ENCODE measurements around the gene DNAJC21. TPM values are rescaled to one million over a fixed set of nuclear protein-coding genes. Genes with fewer than 3 reads are reported as not detected.

The DNAJC21 gene
- total RNA-seq, 2 experiments from 2014 or later: 60.3 to 62.3 TPM

GRCh38 chr5:34986965-34987364 is 57.6 kb downstream of the DNAJC21 start:
- ChIA-PET POLR2A (no interaction called here), CTCF (no interaction called here)
- DNase-seq: no peak
- intact Hi-C loops (cut with micrococcal nuclease): no loop called here
- Mint-ChIP-seq H3K36me3 (peaks cover 3% of the 10 kb centered on the region), H3K4me1 (ENCODE audit: low read depth) (no peaks in the 10 kb centered on the region), H3K9me3 (peaks cover 21% of the 10 kb centered on the region), H3K27me3 (peaks cover 26% of the 10 kb centered on the region), H3K4me3 (no peak overlapping the region), H3K27ac (no peak overlapping the region)

- Mint-ChIP-seq H3K36me3 (peaks cover 2% of the 10 kb centered on the region), H3K4me3 (no peak overlapping the region), H3K9me3 (peaks cover 12% of the 10 kb centered on the region), H3K4me1 (ENCODE audit: low read depth) (no peaks in the 10 kb centered on the region), H3K27me3 (peaks cover 30% of the 10 kb centered on the region), H3K27ac (no peak overlapping the region)
- intact Hi-C loops (cut with micrococcal nuclease): no loop called here
- CTCF ChIA-PET: interaction anchor here (0.9 kb wide), 1 partner anchor 12 kb away, joined by 3 read pairs; no protein-coding TSS in a partner anchor
- POLR2A ChIA-PET: no interaction called here
- no peak for DNase-seq
Observed at GRCh38 chr5:34991486-34992238, 62.3 kb downstream of the DNAJC21 start.

DNA sequence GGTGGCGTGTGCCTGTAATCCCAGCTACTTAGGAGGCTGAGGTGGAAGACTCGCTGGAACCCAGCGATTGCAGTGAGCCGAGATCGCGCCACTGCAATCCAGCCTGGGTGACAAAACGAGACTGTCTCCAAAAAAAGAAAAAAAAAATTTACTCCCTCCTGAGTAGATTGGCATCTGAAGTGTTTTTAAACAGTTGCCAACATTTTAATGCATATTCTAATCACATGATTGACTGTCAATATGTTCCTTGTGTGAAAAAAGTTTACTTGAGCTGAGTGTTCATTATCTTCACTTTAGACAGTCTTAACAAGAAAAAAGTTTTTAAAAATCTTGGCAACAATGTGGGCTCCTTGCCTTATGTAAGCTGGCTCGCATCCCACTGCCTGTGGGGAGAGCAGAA is 64.6 kb downstream of the DNAJC21 start:
- Mint-ChIP-seq H3K27ac (no peak overlapping the region), H3K36me3 (no peaks in the 10 kb centered on the region), H3K27me3 (peaks cover 17% of the 10 kb centered on the region), H3K9me3 (no peaks in the 10 kb centered on the region), H3K4me1 (ENCODE audit: low read depth) (no peaks in the 10 kb centered on the region), H3K4me3 (no peak overlapping the region)
- CTCF ChIA-PET: interaction anchor here (1.3 to 1.6 kb wide), 2 partner anchors 8 to 9 kb away, joined by 5 to 12 read pairs; no protein-coding TSS in a partner anchor
- no peak for DNase-seq
- POLR2A ChIA-PET: no interaction called here
- intact Hi-C loops (cut with micrococcal nuclease): no loop called here

DNA sequence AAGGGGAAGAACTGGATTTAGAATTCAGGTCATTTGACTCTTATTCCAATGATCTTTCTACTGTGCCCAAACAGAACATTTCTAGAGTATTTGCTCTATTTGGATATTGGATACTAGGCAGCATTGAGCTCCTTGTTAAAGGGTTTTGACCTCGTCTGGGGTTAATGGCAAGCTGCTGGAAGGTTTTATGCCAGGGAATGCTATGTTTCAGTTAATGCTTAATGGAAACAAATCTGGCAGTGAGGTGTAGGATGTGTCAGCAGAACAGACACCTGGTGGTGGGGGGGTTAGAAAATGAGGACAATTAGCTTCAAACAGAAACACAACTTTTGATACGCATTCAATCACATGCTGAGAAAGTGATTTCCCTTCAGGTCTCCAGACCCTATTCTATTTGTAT is 66.9 kb downstream of the DNAJC21 start:
- intact Hi-C loops (cut with micrococcal nuclease): no loop called here
- Mint-ChIP-seq H3K27me3 (peaks cover 12% of the 10 kb centered on the region), H3K4me3 (no peak overlapping the region), H3K27ac (no peak overlapping the region), H3K9me3 (no peaks in the 10 kb centered on the region), H3K4me1 (ENCODE audit: low read depth) (no peaks in the 10 kb centered on the region), H3K36me3 (no peaks in the 10 kb centered on the region)
- no peak for DNase-seq
- ChIA-PET CTCF (no interaction called here), POLR2A (interaction anchor here (0.6 kb wide), 1 partner anchor 20 kb away, joined by 3 read pairs; no protein-coding TSS in a partner anchor)

DNA sequence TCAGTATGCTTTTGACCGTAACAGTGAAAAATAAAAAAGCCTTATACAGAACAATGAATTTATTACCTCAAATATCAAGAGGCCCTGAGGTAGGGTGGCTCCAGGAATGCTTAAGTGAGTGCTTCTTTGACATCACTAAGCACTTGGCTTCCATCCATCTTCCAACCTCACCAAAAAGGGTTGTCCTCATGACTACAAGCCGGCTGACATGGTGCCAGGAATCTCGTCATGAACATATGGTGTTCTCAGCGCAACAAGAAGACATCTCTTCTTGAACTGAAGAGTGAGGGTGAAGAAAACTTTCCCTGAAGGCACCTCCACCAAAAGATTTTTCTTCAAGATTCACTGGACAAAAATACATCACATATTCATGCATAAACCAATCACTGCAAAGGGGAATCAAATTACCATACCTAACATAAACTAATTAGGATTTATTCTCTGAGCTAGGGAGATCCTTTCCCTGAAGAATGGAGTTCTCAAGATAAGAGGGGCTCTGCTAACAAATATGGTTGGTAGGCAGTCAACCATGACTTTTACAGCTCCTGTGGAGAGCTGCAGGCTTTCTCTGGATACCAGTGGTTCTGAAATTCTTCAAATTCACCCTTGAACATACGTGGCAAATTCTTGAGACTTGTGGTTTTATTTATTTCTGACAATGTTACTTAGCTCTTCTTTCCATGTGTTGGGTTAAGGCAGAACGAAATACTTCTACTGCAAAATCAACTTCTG is 68.9 kb downstream of the DNAJC21 start:
- no peak for DNase-seq
- ChIA-PET POLR2A (no interaction called here), CTCF (no interaction called here)
- intact Hi-C loops (cut with micrococcal nuclease): no loop called here
- Mint-ChIP-seq H3K36me3 (no peaks in the 10 kb centered on the region), H3K9me3 (no peaks in the 10 kb centered on the region), H3K4me3 (no peak overlapping the region), H3K27ac (no peak overlapping the region), H3K4me1 (ENCODE audit: low read depth) (no peaks in the 10 kb centered on the region), H3K27me3 (peaks cover 13% of the 10 kb centered on the region)

DNA sequence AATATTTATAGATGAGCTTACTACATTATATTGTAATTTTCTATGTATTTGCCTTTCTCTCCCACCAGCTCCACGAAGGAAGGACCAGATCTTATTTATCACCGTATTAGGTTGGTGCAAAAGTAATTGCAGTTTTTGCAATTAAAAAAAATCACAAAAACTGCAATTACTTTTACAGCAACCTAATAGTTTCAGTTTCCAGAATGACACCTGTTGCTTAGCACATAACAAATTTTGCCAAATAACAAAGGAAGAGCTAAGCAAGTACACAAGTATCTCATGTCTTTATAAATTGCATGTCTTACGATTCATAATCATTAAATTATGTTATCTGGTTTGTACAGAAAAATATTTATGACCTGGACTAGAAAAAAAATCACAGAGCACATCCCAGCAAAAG is 72.5 kb downstream of the DNAJC21 start:
- ChIA-PET CTCF (interaction anchor here (0.7 to 4.5 kb wide), 6 partner anchors 9 to 528 kb away, joined by 3 to 52 read pairs (median 10); no protein-coding TSS in a partner anchor), POLR2A (no interaction called here)
- Mint-ChIP-seq H3K27ac (no peak overlapping the region), H3K4me3 (no peak overlapping the region), H3K27me3 (peaks cover 27% of the 10 kb centered on the region), H3K36me3 (no peaks in the 10 kb centered on the region), H3K9me3 (no peaks in the 10 kb centered on the region), H3K4me1 (ENCODE audit: low read depth) (no peaks in the 10 kb centered on the region)
- intact Hi-C loops (cut with micrococcal nuclease): loop anchor here (2.0 kb wide), 2 partner anchors 87 to 527 kb away; partner anchors contain the start of genes BRIX1 and RAD1
- DNase-seq: no peak

GRCh38 chr5:35002459-35002858 is 73.1 kb downstream of the DNAJC21 start:
- Mint-ChIP-seq H3K36me3 (no peaks in the 10 kb centered on the region), H3K9me3 (no peaks in the 10 kb centered on the region), H3K27me3 (peaks cover 28% of the 10 kb centered on the region), H3K27ac (no peak overlapping the region), H3K4me3 (no peak overlapping the region), H3K4me1 (ENCODE audit: low read depth) (no peaks in the 10 kb centered on the region)
- ChIA-PET CTCF (interaction anchor here (0.7 to 4.5 kb wide), 7 partner anchors 9 to 528 kb away, joined by 3 to 52 read pairs (median 9); no protein-coding TSS in a partner anchor), POLR2A (no interaction called here)
- intact Hi-C loops (cut with micrococcal nuclease): loop anchor here (2.0 kb wide), 2 partner anchors 88 to 528 kb away; partner anchors contain the start of genes BRIX1 and RAD1
- no peak for DNase-seq

DNA sequence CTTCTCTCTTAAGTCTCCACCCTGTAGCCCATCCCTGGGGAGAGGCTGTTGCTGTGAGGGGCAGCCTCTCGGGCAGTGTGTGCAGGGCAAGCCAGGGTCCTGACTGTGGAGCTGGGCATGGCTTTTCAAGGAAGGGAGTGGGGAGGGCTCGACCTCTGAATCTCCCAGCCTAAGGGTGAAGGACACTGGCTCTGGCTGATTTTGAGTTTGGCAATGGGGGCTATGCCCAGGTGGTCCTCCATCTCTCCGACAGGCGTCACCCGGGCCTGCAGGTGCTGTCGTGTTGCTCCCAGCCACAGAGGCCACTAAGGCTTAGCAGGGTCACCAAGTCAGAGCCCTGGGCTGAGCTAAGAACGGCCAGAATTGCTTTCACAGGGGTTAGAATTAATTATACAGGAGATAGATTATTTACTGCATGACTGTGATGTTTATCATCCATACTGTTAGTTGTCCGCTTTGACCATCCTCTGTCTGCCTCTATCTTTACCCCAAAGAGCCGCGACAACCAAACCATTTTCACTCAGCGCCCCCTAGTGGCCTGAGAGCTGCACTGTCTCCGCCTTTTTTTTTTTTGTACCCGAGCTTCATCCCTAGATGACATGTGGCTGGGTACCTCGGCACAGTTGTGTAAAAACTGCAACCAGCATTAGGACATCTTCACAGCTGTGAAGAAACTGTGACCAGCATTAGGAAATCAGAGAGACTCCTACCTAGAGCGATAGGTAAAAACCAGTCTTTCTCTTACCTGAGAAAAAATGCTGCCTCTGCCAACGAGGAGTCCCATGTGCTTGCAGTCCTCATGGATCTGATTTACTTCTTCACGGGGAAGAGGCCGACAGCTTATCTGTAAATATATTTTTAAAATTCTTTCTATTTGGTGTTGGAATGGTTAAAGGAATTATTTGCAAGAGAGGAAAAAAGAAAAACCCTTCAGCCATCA is 73.9 kb downstream of the DNAJC21 start:
- POLR2A ChIA-PET: no interaction called here
- CTCF ChIA-PET: interaction anchor here (0.6 to 4.5 kb wide), 37 partner anchors 9 to 923 kb away, joined by 3 to 52 read pairs (median 4); partner anchors contain the start of genes AGXT2, BRIX1, DNAJC21 and RAD1
- H3K36me3 Mint-ChIP-seq: no peaks in the 10 kb centered on the region
- H3K9me3 Mint-ChIP-seq: no peaks in the 10 kb centered on the region
- peak; percentile 69 for DNase-seq
- no peaks in the 10 kb centered on the region for H3K4me1 Mint-ChIP-seq (ENCODE audit: low read depth)
- H3K27ac Mint-ChIP-seq: no peak overlapping the region
- intact Hi-C loops (cut with micrococcal nuclease): loop anchor here (1.0 to 2.0 kb wide), 5 partner anchors 45 to 528 kb away; partner anchors contain the start of genes BRIX1 and RAD1
- H3K27me3 Mint-ChIP-seq: peaks cover 29% of the 10 kb centered on the region
- H3K4me3 Mint-ChIP-seq: no peak overlapping the region

GRCh38 chr5:35004200-35004599 is 74.8 kb downstream of the DNAJC21 start:
- POLR2A ChIA-PET: no interaction called here
- H3K4me1 Mint-ChIP-seq (ENCODE audit: low read depth): no peaks in the 10 kb centered on the region
- H3K9me3 Mint-ChIP-seq: no peaks in the 10 kb centered on the region
- CTCF ChIA-PET: interaction anchor here (0.8 to 4.5 kb wide), 21 partner anchors 8 to 922 kb away, joined by 3 to 52 read pairs (median 5); partner anchors contain the start of genes AGXT2 and DNAJC21
- intact Hi-C loops (cut with micrococcal nuclease): no loop called here
- peaks cover 32% of the 10 kb centered on the region for H3K27me3 Mint-ChIP-seq
- no peak for DNase-seq
- H3K27ac Mint-ChIP-seq: no peak overlapping the region
- no peak overlapping the region for H3K4me3 Mint-ChIP-seq
- no peaks in the 10 kb centered on the region for H3K36me3 Mint-ChIP-seq

DNA sequence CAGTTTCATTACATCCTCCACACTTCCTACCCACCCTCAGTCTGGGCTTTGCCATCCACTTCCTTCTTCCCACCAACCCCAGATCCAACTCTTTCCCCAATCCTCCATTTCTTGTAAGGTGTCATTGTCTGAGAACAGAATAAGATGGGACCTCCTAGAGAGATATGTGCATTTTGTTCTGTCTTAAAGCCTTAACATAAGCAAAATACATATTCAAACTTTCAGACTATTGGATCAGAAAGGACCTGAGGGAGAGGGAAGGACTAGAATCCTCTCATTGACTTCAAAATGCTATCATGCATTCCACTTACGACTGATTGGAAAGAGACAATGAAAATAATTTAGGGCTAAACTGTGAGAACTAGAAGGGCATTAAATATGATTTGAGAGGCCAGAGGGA is 75.4 kb downstream of the DNAJC21 start:
- no peak for DNase-seq
- Mint-ChIP-seq H3K9me3 (no peaks in the 10 kb centered on the region), H3K27me3 (peaks cover 34% of the 10 kb centered on the region), H3K36me3 (no peaks in the 10 kb centered on the region), H3K4me1 (ENCODE audit: low read depth) (no peaks in the 10 kb centered on the region), H3K27ac (no peak overlapping the region), H3K4me3 (no peak overlapping the region)
- CTCF ChIA-PET: interaction anchor here (0.6 to 4.5 kb wide), 4 partner anchors 45 to 486 kb away, joined by 3 to 52 read pairs (median 4); no protein-coding TSS in a partner anchor
- POLR2A ChIA-PET: no interaction called here
- intact Hi-C loops (cut with micrococcal nuclease): no loop called here

All from activated CD4-positive, alpha-beta memory T cell treated with anti-CD3 and anti-CD28 coated beads for 36 hours (primary cell).